ENCODE measurements around the gene SH2B2. TPM values are rescaled to one million over a fixed set of nuclear protein-coding genes. Genes with fewer than 3 reads are reported as not detected.

The SH2B2 gene
- total and polyA plus RNA-seq, 4 donors = 0.65 to 1.4 (median 1.0) TPM; not detected in 1

DNA sequence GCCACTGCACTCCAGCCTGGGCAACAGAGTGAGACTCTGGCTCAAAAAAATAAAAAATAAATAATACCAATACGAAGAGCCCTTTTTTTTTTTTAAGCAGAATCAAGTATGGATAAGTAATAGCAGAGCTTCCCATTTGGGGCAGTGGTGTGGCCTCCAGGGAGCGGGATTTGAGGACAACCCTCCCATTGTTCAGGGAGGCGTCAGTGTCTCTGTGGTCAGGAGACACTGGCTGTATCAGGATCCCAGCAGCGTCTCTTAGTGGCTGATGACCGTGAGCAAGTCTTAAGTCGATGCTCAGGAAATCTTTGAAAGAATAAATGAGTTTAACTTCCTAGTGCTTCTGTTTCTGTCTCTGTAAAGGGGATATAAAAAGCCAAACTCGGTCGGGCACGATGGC is 25.2 kb upstream of the SH2B2 start:
- H3K4me3 ChIP-seq (ENCODE audit: low read depth in 1 of 3, low read length in 3 of 3) = no peak overlapping the region
- no peak overlapping the region for H3K27ac ChIP-seq (ENCODE audit: low read depth in 1 of 2, low read length in 2 of 2)
- no peaks in the 10 kb centered on the region for H3K9me3 ChIP-seq (ENCODE audit: control insufficient read depth in 4 of 4, low read length in 3 of 4)
- H3K27me3 ChIP-seq (ENCODE audit: control insufficient read depth in 4 of 4, insufficient read depth in 4 of 4, low read length in 3 of 4) = no peaks in the 10 kb centered on the region
- H3K36me3 ChIP-seq (ENCODE audit: control insufficient read depth in 4 of 4, insufficient read depth in 3 of 4, low read depth in 1 of 4, low read length in 3 of 4) = no peaks in the 10 kb centered on the region
- WGBS = 88% methylated on average over 9 of the region's 9 CpGs
- H3K9ac ChIP-seq (ENCODE audit: low read depth in 1 of 2, low read length in 2 of 2) = no peak overlapping the region
- DNase-seq (ENCODE audit: low spot score) = no peak
- no peak for TF ChIP-seq RXRA (IDR thresholded peaks at IDR 0.05)
- TF ChIP-seq FOXA2 (IDR thresholded peaks at IDR 0.05) = no peak
- TF ChIP-seq, protein P1, sequence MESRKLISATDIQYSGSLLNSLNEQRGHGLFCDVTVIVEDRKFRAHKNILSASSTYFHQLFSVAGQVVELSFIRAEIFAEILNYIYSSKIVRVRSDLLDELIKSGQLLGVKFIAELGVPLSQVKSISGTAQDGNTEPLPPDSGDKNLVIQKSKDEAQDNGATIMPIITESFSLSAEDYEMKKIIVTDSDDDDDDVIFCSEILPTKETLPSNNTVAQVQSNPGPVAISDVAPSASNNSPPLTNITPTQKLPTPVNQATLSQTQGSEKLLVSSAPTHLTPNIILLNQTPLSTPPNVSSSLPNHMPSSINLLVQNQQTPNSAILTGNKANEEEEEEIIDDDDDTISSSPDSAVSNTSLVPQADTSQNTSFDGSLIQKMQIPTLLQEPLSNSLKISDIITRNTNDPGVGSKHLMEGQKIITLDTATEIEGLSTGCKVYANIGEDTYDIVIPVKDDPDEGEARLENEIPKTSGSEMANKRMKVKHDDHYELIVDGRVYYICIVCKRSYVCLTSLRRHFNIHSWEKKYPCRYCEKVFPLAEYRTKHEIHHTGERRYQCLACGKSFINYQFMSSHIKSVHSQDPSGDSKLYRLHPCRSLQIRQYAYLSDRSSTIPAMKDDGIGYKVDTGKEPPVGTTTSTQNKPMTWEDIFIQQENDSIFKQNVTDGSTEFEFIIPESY (IDR thresholded peaks at IDR 0.05) = no peak
- TF ChIP-seq, protein P2, sequence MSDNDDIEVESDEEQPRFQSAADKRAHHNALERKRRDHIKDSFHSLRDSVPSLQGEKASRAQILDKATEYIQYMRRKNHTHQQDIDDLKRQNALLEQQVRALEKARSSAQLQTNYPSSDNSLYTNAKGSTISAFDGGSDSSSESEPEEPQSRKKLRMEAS (IDR thresholded peaks at IDR 0.05) = no peak
- peaks cover 0 to 14% (median 4%) of the 10 kb centered on the region in 4 donors for H3K4me1 ChIP-seq (ENCODE audit: control insufficient read depth in 4 of 4, insufficient read depth in 4 of 4, low read length in 3 of 4)

DNA sequence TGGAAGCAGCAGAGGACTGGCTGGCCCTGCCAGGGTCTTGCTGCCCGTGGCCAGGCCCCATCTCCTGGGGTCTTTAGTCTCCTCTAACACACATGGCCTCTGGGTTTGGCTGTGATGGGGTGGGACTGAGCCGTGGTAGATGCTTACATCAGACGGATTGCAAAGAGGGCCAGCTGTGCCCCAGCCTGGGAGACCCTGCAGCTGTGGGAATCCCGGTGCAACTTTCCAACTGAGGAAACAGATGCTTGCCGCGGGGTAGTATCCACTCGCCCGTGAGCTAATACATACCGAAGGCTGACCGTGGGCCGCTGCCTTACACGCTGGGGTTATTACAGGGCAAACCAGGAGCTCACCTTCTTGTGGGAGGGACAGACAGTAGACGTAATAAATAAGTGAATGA is 24.1 kb upstream of the SH2B2 start:
- DNase-seq (ENCODE audit: low spot score) = no peak
- no peak for TF ChIP-seq RAD21 (IDR thresholded peaks at IDR 0.05)
- TF ChIP-seq, protein P2 (IDR thresholded peaks at IDR 0.05) = no peak
- no peak for TF ChIP-seq GABPA (IDR thresholded peaks at IDR 0.05 in 1 of 2, conservative IDR thresholded peaks at IDR 0.05 in 1 of 2)
- TF ChIP-seq FOXA2 (IDR thresholded peaks at IDR 0.05) = no peak
- TF ChIP-seq RXRA (IDR thresholded peaks at IDR 0.05) = no peak
- TF ChIP-seq, protein P3, sequence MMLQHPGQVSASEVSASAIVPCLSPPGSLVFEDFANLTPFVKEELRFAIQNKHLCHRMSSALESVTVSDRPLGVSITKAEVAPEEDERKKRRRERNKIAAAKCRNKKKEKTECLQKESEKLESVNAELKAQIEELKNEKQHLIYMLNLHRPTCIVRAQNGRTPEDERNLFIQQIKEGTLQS (IDR thresholded peaks at IDR 0.05) = no peak
- no peak for TF ChIP-seq TAF1 (conservative IDR thresholded peaks at IDR 0.05)
- TF ChIP-seq, protein P4, sequence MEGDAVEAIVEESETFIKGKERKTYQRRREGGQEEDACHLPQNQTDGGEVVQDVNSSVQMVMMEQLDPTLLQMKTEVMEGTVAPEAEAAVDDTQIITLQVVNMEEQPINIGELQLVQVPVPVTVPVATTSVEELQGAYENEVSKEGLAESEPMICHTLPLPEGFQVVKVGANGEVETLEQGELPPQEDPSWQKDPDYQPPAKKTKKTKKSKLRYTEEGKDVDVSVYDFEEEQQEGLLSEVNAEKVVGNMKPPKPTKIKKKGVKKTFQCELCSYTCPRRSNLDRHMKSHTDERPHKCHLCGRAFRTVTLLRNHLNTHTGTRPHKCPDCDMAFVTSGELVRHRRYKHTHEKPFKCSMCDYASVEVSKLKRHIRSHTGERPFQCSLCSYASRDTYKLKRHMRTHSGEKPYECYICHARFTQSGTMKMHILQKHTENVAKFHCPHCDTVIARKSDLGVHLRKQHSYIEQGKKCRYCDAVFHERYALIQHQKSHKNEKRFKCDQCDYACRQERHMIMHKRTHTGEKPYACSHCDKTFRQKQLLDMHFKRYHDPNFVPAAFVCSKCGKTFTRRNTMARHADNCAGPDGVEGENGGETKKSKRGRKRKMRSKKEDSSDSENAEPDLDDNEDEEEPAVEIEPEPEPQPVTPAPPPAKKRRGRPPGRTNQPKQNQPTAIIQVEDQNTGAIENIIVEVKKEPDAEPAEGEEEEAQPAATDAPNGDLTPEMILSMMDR (IDR thresholded peaks at IDR 0.05; ENCODE audit: low read depth, low read length, missing input control) = no peak
- TF ChIP-seq SP1 (IDR thresholded peaks at IDR 0.05) = no peak
- TF ChIP-seq HNF4A (conservative IDR thresholded peaks at IDR 0.05) = no peak
- TF ChIP-seq HNF4G (IDR thresholded peaks at IDR 0.05) = no peak
- no peak for TF ChIP-seq YY1 (IDR thresholded peaks at IDR 0.05)
- no peak overlapping the region for H3K4me3 ChIP-seq (ENCODE audit: low read depth in 1 of 3, low read length in 3 of 3)
- H3K27me3 ChIP-seq (ENCODE audit: control insufficient read depth in 4 of 4, insufficient read depth in 4 of 4, low read length in 3 of 4) = no peaks in the 10 kb centered on the region
- no peaks in the 10 kb centered on the region for H3K36me3 ChIP-seq (ENCODE audit: control insufficient read depth in 4 of 4, insufficient read depth in 3 of 4, low read depth in 1 of 4, low read length in 3 of 4)
- 96% methylated on average over 13 of the region's 13 CpGs for WGBS
- H3K9me3 ChIP-seq (ENCODE audit: control insufficient read depth in 4 of 4, low read length in 3 of 4) = no peaks in the 10 kb centered on the region
- no peak overlapping the region for H3K9ac ChIP-seq (ENCODE audit: low read depth in 1 of 2, low read length in 2 of 2)
- H3K4me1 ChIP-seq (ENCODE audit: control insufficient read depth in 4 of 4, insufficient read depth in 4 of 4, low read length in 3 of 4) = peaks cover 0 to 12% (median under 1%) of the 10 kb centered on the region in 4 donors
- H3K27ac ChIP-seq (ENCODE audit: low read depth in 1 of 2, low read length in 2 of 2) = no peak overlapping the region

DNA sequence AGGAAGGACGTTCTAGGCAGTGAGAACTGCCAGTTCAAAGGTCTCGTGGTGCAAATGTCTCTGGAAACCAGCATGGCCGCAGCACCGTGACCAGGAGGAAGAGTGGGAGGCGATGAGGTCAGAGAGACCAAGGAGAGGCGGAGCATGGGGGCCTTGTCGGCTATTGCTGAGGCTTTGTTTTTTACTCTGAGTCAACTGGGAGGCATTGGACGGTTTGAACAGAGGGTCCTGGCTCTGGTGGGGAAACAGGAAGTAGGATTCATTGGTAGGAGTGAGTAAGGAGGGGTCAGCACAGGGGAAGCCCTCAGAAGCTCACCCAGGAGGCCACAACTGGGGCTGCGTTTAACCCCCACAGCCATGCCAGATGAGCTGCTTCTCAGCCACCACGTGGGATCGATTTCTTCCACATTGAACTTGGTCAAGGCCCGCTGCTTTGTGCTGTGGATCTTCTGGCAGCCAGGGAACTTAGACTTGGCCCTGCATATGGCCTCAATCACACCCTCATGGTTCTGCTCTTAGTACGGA is 22.2 kb upstream of the SH2B2 start:
- Histone ChIP-seq H3K9ac (ENCODE audit: low read depth in 1 of 2, low read length in 2 of 2) (no peak overlapping the region), H3K27me3 (ENCODE audit: control insufficient read depth in 4 of 4, insufficient read depth in 4 of 4, low read length in 3 of 4) (no peaks in the 10 kb centered on the region), H3K36me3 (ENCODE audit: control insufficient read depth in 4 of 4, insufficient read depth in 3 of 4, low read depth in 1 of 4, low read length in 3 of 4) (no peaks in the 10 kb centered on the region), H3K4me1 (ENCODE audit: control insufficient read depth in 4 of 4, insufficient read depth in 4 of 4, low read length in 3 of 4) (peaks cover 0 to 3% (median 0%) of the 10 kb centered on the region in 4 donors), H3K9me3 (ENCODE audit: control insufficient read depth in 4 of 4, low read length in 3 of 4) (no peaks in the 10 kb centered on the region), H3K4me3 (ENCODE audit: low read depth in 1 of 3, low read length in 3 of 3) (no peak overlapping the region), H3K27ac (ENCODE audit: low read depth in 1 of 2, low read length in 2 of 2) (no peak overlapping the region)
- no peak for DNase-seq (ENCODE audit: low spot score)
- WGBS = 77% methylated on average over 13 of the region's 13 CpGs
- TF ChIP-seq, protein P5, sequence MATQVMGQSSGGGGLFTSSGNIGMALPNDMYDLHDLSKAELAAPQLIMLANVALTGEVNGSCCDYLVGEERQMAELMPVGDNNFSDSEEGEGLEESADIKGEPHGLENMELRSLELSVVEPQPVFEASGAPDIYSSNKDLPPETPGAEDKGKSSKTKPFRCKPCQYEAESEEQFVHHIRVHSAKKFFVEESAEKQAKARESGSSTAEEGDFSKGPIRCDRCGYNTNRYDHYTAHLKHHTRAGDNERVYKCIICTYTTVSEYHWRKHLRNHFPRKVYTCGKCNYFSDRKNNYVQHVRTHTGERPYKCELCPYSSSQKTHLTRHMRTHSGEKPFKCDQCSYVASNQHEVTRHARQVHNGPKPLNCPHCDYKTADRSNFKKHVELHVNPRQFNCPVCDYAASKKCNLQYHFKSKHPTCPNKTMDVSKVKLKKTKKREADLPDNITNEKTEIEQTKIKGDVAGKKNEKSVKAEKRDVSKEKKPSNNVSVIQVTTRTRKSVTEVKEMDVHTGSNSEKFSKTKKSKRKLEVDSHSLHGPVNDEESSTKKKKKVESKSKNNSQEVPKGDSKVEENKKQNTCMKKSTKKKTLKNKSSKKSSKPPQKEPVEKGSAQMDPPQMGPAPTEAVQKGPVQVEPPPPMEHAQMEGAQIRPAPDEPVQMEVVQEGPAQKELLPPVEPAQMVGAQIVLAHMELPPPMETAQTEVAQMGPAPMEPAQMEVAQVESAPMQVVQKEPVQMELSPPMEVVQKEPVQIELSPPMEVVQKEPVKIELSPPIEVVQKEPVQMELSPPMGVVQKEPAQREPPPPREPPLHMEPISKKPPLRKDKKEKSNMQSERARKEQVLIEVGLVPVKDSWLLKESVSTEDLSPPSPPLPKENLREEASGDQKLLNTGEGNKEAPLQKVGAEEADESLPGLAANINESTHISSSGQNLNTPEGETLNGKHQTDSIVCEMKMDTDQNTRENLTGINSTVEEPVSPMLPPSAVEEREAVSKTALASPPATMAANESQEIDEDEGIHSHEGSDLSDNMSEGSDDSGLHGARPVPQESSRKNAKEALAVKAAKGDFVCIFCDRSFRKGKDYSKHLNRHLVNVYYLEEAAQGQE (IDR thresholded peaks at IDR 0.05) = no peak
- TF ChIP-seq SP1 (IDR thresholded peaks at IDR 0.05) (no peak), GABPA (IDR thresholded peaks at IDR 0.05 in 1 of 2, conservative IDR thresholded peaks at IDR 0.05 in 1 of 2) (no peak), RXRA (IDR thresholded peaks at IDR 0.05) (no peak), EGR1 (IDR thresholded peaks at IDR 0.05; ENCODE audit: low read depth in 2 of 2) (no peak), NR2F2 (IDR thresholded peaks at IDR 0.05) (no peak)
